IPS-NIHi7 (cell line): ENCODE results near the gene TMPRSS4.
A peak's percentile ranks its signal among the peaks of the same experiment; 100 is the strongest.

Experiments
- DNase-seq: peaks from one replicate; pipeline ENCODE4 v3.0.0; 2012; ENCODE audit warnings: mixed read lengths; ENCODE audit errors: extremely low spot score

The TMPRSS4 gene

DNA sequence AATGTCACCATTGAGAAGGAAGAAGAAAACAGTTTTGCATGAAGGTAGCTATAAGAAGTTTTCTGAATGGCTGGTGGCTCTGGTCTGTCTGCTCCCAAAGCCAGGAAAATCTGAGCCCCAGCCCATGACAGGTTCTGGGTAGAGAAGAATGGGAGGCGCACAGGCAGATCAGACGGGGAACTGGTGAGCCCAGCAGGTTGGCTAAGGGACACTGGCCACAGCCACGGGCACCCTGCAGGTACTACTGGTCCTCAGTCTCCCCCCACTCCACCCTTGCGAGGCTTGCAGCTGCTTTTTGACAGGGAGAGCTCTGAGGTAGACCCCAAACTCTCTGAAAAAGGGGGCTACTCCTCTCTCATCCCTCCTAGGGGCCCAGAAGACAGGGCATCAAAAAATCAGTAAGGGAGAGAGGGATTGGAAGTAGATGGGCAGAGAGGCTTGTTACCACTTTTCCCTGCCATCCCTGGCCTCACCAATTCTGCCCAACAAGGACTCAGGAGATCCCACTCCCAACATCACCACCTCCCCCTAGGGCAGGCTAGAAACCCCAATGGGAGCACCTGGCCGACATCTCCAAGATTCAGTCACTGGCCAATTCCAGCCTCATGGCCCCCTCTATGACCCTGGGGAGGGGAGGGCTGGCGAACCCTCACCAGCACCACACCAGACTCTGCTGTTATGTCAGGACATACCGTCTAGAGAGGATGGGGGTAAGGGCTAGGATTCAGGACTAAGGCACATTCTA, 58.3 kb downstream of the TMPRSS4 start:
- no peak for DNase-seq

DNA sequence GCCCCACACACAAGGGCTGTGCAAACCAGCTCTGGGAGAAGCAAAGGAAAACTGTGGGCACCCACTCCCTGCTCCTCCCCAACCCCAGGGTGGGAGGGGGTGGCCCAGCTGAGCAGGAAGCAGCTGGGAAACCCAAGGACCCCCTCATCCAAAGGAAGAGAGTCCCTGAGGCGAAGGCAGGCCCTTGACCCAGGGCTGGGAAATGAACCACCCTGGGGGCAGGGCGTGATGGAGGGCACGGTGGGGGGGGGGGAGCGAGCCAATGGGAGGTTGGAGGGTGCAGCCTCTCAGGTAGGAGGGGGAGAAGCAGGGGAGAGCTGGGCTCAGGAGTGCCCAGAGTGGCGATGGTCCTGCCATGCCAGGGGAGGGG, 58.9 kb downstream of the TMPRSS4 start:
- no peak for DNase-seq

DNA sequence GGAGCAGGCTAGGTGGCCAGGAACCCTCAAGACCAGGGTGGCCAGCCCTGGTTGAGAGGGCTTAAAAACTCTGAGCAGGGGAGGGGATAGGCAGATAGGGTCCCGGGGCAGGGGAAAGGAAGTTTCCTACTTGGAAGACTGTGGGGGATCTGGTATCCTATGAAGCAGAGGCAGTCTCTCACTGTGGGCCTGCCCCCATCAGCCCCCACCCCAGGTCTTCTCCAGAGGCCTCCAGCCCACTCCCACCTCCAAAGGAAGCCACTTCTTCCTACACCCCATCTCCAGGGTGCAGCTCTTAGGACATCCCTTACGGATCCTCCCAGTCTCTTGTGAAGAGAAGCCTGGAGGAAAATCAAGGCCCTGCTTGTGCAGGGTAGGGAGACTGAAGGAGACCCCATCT, 59.5 kb downstream of the TMPRSS4 start:
- no peak for DNase-seq

- DNase-seq, result no peak
Observed at GRCh38 chr11:118136801-118137200, 59.9 kb downstream of the TMPRSS4 start.

- DNase-seq, result no peak
Observed at GRCh38 chr11:118138839-118139420, 62.1 kb downstream of the TMPRSS4 start.

- no peak for DNase-seq
Observed at GRCh38 chr11:118139578-118139977, 62.7 kb downstream of the TMPRSS4 start.

DNA sequence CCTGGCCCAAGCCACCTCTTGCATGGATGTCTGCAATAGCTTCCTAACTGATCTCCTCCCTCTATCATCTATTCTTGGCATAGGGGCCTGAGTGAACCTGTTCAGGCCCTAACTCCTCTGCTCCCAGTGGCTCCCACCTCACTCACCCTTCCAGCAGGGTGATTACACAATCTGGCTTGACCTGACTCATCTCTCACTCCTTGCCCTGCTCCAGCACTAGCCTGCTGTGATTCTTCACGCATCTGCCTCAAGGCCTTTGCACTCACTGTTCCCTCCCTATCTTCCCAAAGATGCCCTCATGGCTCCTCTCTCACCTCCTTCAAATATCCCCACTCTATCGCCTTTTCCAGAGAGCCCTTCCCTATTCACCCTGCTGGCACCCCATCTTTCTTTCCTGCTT, 65.2 kb downstream of the TMPRSS4 start:
- DNase-seq, result no peak

- DNase-seq, result no peak
Observed at GRCh38 chr11:118142809-118143208, 65.9 kb downstream of the TMPRSS4 start.

GRCh38 chr11:118143661-118144185, 66.8 kb downstream of the TMPRSS4 start:
- no peak for DNase-seq

DNA sequence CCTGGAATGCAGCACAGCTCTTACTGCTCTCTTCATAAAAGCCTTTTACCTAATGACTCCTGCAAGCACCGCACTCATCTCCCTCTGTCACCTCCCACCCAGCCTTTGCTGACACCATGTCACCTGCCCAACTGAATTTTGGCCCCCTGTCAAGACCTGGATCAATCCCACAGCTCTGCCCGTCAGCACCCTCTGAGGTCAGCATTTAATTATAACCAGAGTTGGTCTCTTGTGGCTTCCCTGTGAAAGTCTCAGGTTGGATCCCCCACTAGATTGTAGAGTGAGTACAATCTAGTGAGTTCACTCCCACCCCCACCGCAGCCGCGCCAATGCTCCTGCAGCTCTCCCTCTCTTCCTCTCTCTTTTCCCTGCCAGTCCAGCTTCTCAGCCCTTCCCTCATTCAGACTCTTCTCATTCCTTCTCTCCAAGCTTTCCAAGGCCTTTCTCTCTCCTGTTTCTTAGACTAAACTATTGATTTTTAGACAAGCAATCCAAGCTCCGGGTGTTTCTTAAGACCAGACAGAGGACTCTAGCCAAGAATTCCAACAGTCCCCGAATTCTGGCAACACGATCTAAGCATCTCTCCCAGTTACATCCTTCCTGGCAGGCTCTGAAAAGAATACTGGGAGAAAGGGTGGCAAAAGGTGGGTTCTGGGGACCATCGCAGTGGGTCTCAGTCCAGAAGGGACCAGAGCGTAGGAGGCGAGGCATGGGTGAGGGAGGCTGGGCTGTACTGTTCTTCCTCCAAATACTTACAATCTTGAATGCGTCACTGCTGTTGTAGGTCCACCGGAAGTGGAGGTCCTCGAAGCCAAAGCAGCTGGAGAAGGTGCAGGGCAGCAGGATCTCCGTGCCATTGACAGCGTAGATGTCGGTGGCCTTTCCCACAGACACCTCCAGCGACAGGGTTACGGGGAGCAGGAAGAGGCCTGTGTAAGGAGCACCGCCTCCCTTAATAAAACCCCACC, 67.7 kb downstream of the TMPRSS4 start:
- no peak for DNase-seq

GRCh38 chr11:118145285-118146227, 68.7 kb downstream of the TMPRSS4 start:
- peak; percentile 97 for DNase-seq

- no peak for DNase-seq
Observed at GRCh38 chr11:118146554-118146953, 69.7 kb downstream of the TMPRSS4 start.

DNA sequence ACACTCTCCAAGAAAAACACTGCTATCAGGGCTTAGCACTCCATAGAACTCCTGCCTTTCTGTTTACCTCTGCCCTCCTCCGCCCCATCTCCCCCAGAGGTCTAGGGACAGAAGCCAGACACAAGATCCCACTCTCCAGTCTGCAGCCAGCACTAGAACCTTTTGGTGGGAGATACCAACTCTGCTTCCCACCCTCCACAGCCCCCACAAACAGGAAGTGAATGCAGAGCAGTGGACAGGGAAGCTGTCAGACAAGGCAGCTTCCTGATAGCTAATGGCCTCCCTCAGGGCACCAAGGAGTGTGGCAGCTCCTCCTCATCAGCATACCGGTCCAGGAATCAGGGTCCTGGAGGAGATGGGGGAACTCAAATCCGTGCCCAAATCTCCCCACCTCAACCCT, 70.6 kb downstream of the TMPRSS4 start:
- DNase-seq, result no peak

DNA sequence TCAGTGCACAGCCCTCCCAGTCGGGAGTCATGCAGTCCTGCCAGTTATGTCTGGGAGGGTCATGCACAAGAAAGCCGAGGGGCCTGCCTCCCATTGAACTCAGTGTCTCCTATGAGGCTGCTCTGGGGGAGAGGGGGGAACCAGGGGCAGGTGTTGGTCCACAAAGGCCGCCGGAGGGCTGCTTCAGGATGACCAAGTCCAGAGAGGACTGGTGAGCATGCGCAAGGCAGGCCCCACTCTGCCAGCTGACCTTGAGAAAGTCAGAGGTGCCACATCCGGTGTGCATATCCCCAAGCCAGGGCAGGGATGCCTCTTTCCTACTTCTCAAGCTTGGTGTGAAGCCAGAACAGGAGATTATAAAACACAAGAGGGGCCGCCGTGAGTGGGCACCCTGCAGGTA, 71.4 kb downstream of the TMPRSS4 start:
- no peak for DNase-seq

- no peak for DNase-seq
Observed at GRCh38 chr11:118148856-118149255, 72.0 kb downstream of the TMPRSS4 start.

DNA sequence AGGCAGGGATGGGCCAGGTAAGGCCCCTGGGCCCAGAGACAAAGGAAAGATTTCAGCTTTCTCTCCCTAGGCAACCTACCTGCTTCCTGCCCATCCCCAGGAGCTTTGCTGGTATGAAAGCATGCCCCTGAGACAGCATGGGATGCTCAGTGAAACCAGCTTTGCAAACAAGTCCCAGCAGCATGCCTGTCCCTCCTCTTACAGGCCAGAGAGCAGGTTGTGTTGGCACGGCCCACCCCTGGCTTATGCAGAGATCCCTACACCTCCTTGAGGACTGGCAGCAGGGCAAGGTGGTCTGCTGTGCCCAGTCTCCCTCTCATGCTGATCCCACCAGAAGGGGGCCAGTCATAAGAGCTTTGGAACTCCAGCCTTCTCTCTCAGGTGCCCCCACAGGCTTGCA, 72.6 kb downstream of the TMPRSS4 start:
- DNase-seq, result no peak

GRCh38 chr11:118151431-118151830, 74.6 kb downstream of the TMPRSS4 start:
- no peak for DNase-seq

DNA sequence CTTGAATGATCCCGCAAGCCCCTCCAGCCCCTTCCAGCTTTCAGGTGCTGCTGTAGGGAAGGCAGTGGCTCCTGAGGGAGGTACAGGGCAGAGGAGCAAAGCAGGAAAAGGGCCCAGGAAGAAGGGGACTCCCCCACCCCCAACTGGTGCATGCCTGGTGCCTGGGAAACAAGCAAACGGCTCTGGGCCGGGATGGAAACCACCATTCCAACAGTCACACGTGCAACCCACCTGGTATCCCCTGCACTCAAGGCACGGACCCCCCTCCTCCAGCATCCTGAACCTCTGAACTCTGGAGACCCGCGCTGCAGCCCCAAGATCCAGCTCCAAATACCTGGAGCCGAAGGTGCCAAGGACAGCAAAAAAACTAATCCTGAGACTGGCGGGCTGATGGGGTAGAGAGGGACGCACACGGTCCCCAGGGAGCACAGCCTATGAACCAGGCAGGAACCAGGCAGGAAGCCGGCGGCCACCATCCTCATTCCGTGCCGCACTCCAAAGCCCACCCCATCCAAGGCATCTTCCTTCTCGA, 75.2 kb downstream of the TMPRSS4 start:
- no peak for DNase-seq

DNA sequence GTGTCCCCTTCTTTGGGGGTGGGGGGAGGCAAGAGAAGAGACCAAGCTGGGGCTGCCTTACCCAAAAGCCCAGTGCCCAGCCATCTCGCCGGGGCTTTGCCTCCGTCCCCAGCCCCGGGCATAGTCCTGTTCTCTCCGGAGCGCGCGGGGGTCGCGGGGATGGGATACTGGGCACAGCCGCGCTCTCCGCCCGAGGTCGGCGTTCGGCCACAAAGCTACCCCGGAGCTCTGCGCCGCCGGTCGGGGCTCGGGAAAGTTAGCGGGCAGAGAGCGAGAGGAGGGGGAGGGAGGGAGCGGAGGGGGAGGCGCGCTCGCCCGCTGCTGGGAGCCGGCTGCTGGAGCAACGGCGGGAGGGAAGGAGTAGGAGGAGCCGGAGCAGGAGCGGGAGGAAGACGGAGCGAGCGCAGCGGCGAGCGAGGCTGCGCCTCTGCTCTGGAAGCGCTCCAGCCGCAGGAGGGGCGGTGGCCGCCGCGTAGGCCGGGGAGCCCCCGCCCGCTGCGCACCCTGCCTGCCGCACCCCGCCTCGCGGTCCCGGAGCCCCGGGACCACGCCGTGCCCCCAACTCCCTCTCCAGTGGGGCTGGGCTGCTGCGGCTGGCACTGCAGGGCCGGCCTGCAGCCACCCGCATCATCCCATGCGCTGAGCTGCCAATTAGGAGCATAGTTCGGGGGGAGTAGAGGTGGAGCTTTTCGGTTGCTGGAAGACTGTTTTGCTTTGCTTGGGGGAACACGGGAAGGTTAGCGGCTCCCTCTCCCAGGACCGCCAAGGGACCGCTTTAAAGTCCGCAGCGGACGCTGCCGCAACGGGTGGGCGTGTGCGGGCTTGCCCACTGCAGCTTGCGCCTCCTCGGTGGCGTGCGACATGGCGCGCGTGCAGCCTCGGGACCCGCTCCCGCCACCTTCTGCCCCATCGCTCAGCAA, 75.9 kb downstream of the TMPRSS4 start, which contains the start of gene SCN4B:
TSS of gene SCN4B (minus strand) at position 272 of the 920 bp plus-strand sequence. CDS start at position 122, 150 bp downstream.
- peak; percentile 87 for DNase-seq

DNA sequence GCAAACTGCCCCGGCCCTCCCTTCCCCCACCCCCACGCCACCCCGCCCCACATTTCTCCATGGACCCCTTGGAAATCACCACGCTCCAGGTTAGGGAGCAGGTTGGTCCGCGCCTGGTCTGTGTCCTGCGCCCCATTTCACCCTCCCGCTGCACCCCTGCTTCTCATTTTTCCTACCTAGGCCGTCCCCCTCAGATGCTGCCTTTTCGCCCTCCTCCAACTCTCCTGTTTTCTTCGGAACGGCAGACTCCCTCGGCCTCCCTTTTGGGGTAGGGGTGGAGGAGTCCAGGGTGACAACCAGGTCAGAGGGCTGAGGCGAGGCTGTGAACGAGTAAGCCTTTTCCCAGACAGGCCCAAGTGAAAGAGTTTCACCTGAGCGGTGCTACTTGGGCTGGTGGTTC, 76.6 kb downstream of the TMPRSS4 start:
- DNase-seq, result no peak
